Brain pericyte (primary cell): Measurements from ENCODE around the gene ACSF3.
"Not testable (repeated sequence)": the region's sequence is repeated elsewhere in the genome, so short reads cannot be mapped to it uniquely, and the experiment has no call there.

Source experiments
- DNase-seq: peaks from one replicate; pipeline ENCODE4 v3.0.0-alpha.2; 2012; ENCODE audit warnings: low read depth, low spot score

The ACSF3 gene

GRCh38 chr16:89073346-89074071 lies 20.1 kb upstream of the ACSF3 start:
- no peak for DNase-seq

GRCh38 chr16:89074072-89074674 lies 19.5 kb upstream of the ACSF3 start:
- DNase-seq = not testable (repeated sequence)

- no peak for DNase-seq
These were observed 18.6 kb upstream of the ACSF3 start for GRCh38 chr16:89074803-89075688.

GRCh38 chr16:89076159-89076558 lies 17.5 kb upstream of the ACSF3 start:
- no peak for DNase-seq

GRCh38 chr16:89077076-89077475 lies 16.6 kb upstream of the ACSF3 start:
- no peak for DNase-seq

- no peak for DNase-seq
These were observed 15.5 kb upstream of the ACSF3 start for GRCh38 chr16:89078172-89078571.

GRCh38 chr16:89079434-89079980 lies 14.1 kb upstream of the ACSF3 start:
- DNase-seq = no peak

GRCh38 chr16:89080196-89080853 lies 13.3 kb upstream of the ACSF3 start:
- DNase-seq = no peak

- no peak for DNase-seq
These were observed 12.1 kb upstream of the ACSF3 start for GRCh38 chr16:89081556-89081955.

GRCh38 chr16:89084411-89084810 lies 9.2 kb upstream of the ACSF3 start:
- DNase-seq = no peak

GRCh38 chr16:89084814-89085612 lies 8.6 kb upstream of the ACSF3 start:
- DNase-seq = no peak

- no peak for DNase-seq
These were observed 7.9 kb upstream of the ACSF3 start for GRCh38 chr16:89085755-89086154.

GRCh38 chr16:89087922-89088497 lies 5.6 kb upstream of the ACSF3 start:
- no peak for DNase-seq

GRCh38 chr16:89089120-89089519 lies 4.5 kb upstream of the ACSF3 start:
- DNase-seq = no peak

- no peak for DNase-seq
These were observed 3.4 kb upstream of the ACSF3 start for GRCh38 chr16:89090182-89090630.

GRCh38 chr16:89090669-89091426 lies 2.8 kb upstream of the ACSF3 start:
- no peak for DNase-seq

GRCh38 chr16:89092013-89092412 lies 1.6 kb upstream of the ACSF3 start:
- DNase-seq = no peak

- DNase-seq = not testable (repeated sequence)
These were observed 425 bp upstream of the ACSF3 start for GRCh38 chr16:89093252-89093601.

GRCh38 chr16:89094252-89094879 lies 714 bp downstream of the ACSF3 start:
- no peak for DNase-seq
